ENCODE data around the gene TFEB. TPM values are rescaled to one million over a fixed set of nuclear protein-coding genes. Genes with fewer than 3 reads are reported as not detected.

The TFEB gene
- total RNA-seq, 1 donor from 2014 or later = 0.13 TPM

DNA sequence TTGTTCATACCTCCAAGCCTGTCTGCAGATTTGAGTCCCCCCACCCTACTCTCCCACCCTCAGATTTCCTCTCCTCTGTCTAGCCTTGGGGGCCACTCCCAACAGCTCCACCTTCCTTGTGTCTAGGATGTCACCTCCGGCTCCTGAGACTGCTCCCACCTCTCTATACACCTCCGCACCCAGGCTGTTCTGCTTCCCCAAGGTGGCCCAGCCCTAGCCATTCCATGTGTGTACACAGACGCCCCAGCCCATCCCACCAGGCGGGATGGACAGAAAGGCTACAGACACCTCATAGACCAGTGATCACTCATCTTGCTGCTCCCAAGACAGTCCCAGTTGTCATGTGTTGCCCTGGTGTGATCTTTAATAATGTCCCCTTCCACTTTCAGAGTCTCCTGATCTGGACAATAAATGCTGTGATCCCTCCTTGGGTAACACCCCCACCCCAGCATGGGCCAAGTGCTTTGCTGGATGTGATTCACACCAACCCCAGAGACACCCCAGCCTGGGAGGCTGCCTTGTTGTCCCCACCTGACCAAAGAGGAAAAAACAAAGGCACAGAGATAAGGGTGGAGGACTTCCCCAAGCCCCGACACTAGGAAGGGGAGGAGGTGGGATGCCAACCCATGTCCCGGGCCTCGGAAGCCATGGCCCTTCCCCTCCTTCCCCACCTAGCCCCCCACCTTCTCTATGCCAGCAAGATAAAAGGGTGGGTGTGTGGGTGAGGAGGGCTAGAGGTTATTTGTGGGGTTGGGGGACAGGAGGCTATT lies 61.0 kb downstream of the TFEB start:
- no peaks in the 10 kb centered on the region for H3K36me3 Mint-ChIP-seq
- Histone ChIP-seq H3K9me3 (ENCODE audit: low read depth) (no peaks in the 10 kb centered on the region), H3K79me2 (ENCODE audit: low read depth) (no peaks in the 10 kb centered on the region), H3K36me3 (no peaks in the 10 kb centered on the region), H4K20me1 (ENCODE audit: low read depth) (no peaks in the 10 kb centered on the region), H3K27me3 (no peaks in the 10 kb centered on the region), H3K9ac (no peak overlapping the region), H3K4me1 (peaks cover 11% of the 10 kb centered on the region), H2AFZ (replicated peaks) (no peak overlapping the region), H3K27ac (no peak overlapping the region), H3F3A (ENCODE audit: low read depth) (peaks cover 10% of the 10 kb centered on the region), H3K4me2 (no peak overlapping the region), H3K4me3 (no peak overlapping the region)
- TF ChIP-seq EZH2phosphoT487 (IDR thresholded peaks at IDR 0.05) (no peak), EZH2 (IDR thresholded peaks at IDR 0.05) (no peak)
- TF ChIP-seq, protein P1, sequence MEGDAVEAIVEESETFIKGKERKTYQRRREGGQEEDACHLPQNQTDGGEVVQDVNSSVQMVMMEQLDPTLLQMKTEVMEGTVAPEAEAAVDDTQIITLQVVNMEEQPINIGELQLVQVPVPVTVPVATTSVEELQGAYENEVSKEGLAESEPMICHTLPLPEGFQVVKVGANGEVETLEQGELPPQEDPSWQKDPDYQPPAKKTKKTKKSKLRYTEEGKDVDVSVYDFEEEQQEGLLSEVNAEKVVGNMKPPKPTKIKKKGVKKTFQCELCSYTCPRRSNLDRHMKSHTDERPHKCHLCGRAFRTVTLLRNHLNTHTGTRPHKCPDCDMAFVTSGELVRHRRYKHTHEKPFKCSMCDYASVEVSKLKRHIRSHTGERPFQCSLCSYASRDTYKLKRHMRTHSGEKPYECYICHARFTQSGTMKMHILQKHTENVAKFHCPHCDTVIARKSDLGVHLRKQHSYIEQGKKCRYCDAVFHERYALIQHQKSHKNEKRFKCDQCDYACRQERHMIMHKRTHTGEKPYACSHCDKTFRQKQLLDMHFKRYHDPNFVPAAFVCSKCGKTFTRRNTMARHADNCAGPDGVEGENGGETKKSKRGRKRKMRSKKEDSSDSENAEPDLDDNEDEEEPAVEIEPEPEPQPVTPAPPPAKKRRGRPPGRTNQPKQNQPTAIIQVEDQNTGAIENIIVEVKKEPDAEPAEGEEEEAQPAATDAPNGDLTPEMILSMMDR (IDR thresholded peaks at IDR 0.05) = no peak
- peaks cover 12% of the 10 kb centered on the region for H3K27me3 Mint-ChIP-seq (ENCODE audit: insufficient read depth, low read depth)
- H3K4me1 Mint-ChIP-seq = peaks cover 35% of the 10 kb centered on the region
- DNase-seq (ENCODE audit: low spot score) = no peak
- peaks cover 3% of the 10 kb centered on the region for H3K9me3 Mint-ChIP-seq
- peak overlapping the region; percentile 88 for H3K27ac Mint-ChIP-seq
- peak overlapping the region; percentile 35 for H3K4me3 Mint-ChIP-seq

DNA sequence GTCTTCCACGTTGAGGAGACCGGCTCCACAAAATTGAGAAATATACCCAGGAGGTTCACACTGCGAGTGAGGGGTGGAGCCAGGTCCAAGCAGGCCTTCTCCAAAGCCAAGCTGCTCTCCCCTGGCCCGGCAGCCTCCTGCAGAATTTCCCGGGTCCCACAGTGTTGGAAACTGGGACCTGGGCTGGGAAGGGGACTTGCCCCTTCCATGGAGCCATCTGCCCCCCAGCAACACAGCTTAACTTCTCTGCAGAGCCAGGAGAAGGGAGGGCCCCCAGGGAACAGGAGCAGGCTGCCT lies 61.8 kb downstream of the TFEB start:
- Histone ChIP-seq H3K36me3 (no peaks in the 10 kb centered on the region), H2AFZ (replicated peaks) (peak overlapping the region; percentile 63), H3K4me3 (no peak overlapping the region), H4K20me1 (ENCODE audit: low read depth) (no peaks in the 10 kb centered on the region), H3K27ac (no peak overlapping the region), H3K9ac (no peak overlapping the region), H3K9me3 (ENCODE audit: low read depth) (no peaks in the 10 kb centered on the region), H3K4me2 (no peak overlapping the region), H3K4me1 (peaks cover 11% of the 10 kb centered on the region), H3K27me3 (no peaks in the 10 kb centered on the region), H3K79me2 (ENCODE audit: low read depth) (no peaks in the 10 kb centered on the region), H3F3A (ENCODE audit: low read depth) (peaks cover 10% of the 10 kb centered on the region)
- Mint-ChIP-seq H3K27ac (no peak overlapping the region), H3K9me3 (peaks cover 7% of the 10 kb centered on the region), H3K4me1 (peaks cover 35% of the 10 kb centered on the region), H3K36me3 (no peaks in the 10 kb centered on the region), H3K27me3 (ENCODE audit: insufficient read depth, low read depth) (peaks cover 12% of the 10 kb centered on the region), H3K4me3 (no peak overlapping the region)
- TF ChIP-seq EZH2 (IDR thresholded peaks at IDR 0.05) (no peak), EZH2phosphoT487 (IDR thresholded peaks at IDR 0.05) (no peak)
- TF ChIP-seq, protein P1 (IDR thresholded peaks at IDR 0.05) = no peak
- DNase-seq (ENCODE audit: low spot score) = no peak

DNA sequence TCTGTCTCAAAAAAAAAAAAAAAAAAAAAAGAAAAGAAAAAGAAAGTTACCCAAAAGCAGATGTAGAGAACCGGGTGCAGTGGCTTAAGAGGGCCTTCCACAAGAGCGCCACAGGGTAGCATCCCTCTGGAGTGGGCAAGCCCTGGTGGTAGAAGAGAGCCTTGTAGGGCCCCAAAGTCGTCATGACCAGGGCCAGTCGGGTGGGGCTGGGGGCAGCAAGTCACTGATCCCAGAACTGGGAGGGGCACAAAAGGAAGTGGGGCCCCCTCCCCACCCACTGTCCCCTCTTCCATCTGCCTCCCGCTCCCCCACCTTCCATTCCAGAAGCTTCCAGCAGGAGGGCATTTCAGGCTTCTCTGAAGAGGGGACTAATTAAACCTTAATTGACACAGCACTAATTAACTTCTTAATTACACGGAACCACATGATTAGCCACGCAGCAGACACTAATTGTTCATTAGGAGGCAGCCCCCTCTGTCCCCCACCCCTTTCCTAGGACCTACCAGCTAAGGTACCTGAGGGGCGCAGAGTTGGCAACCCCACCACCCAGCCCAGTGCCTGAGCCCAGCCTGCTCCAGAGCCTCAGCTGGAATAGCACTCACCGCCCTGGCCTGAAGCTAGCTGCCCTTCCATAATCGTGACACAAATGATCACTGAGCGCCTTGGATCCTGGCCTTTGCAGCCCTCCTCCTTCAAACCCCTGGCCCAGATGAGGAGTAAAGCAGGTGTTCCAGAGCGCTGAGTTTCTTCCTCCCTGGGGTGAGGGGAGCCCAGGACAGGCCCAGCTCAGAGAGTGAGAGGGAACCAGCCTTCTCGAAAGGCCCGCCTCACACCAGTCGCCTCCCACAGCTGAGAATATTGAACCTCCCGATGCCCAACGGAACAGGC lies 62.3 kb downstream of the TFEB start:
- Histone ChIP-seq H3K4me3 (no peak overlapping the region), H3K9ac (no peak overlapping the region), H3K4me1 (peaks cover 11% of the 10 kb centered on the region), H3K27me3 (no peaks in the 10 kb centered on the region), H2AFZ (replicated peaks) (peak overlapping the region; percentile 63), H3F3A (ENCODE audit: low read depth) (peaks cover 10% of the 10 kb centered on the region), H3K79me2 (ENCODE audit: low read depth) (no peaks in the 10 kb centered on the region), H3K27ac (no peak overlapping the region), H3K4me2 (no peak overlapping the region), H3K9me3 (ENCODE audit: low read depth) (no peaks in the 10 kb centered on the region), H4K20me1 (ENCODE audit: low read depth) (no peaks in the 10 kb centered on the region), H3K36me3 (no peaks in the 10 kb centered on the region)
- DNase-seq (ENCODE audit: low spot score) = no peak
- H3K27ac Mint-ChIP-seq = no peak overlapping the region
- H3K36me3 Mint-ChIP-seq = no peaks in the 10 kb centered on the region
- TF ChIP-seq EZH2phosphoT487 (IDR thresholded peaks at IDR 0.05) (no peak), EZH2 (IDR thresholded peaks at IDR 0.05) (no peak)
- TF ChIP-seq, protein P1 (IDR thresholded peaks at IDR 0.05) = no peak
- no peak overlapping the region for H3K4me3 Mint-ChIP-seq
- H3K4me1 Mint-ChIP-seq = peaks cover 35% of the 10 kb centered on the region
- peaks cover 9% of the 10 kb centered on the region for H3K27me3 Mint-ChIP-seq (ENCODE audit: insufficient read depth, low read depth)
- H3K9me3 Mint-ChIP-seq = peaks cover 9% of the 10 kb centered on the region
